Testis (tissue), 2 donors: ENCODE results near the gene TCF12.

Source experiments
- CTCF ChIP-seq, 3 experiments: fragments of 450-650 bp in 2 of 3; fragments of 200-600 bp in 1 of 3; sonication (generic) in 1 of 3; IDR thresholded peaks; one replicate each; pipeline ENCODE4 v1.5.1; 2016 to 2019; ENCODE audit warnings: antibody characterized with exemption in 3 of 3, mild to moderate bottlenecking in 2 of 3, moderate library complexity in 1 of 3
- POLR2A ChIP-seq: fragments of 450-650 bp; IDR thresholded peaks from one replicate; pipeline ENCODE4 v1.6.1; 2017; ENCODE audit warnings: antibody characterized with exemption, mild to moderate bottlenecking, moderate library complexity

GRCh38 chr15:56906766-56907165, 11.7 kb upstream of the TCF12 start:
- TF ChIP-seq CTCF (IDR thresholded peaks at IDR 0.05), result no peak
- TF ChIP-seq POLR2A, result no peak
